Natural killer cell (primary cell): ENCODE data around the gene PLEKHH1. TPM values are rescaled to one million over a fixed set of nuclear protein-coding genes. Genes with fewer than 3 reads are reported as not detected.

ENCODE experiments used
- ATAC-seq, 3 donors: fragments of 150-1000 bp in 2 of 3; fragments of 200-7000 bp in 1 of 3; cut with Tn5 transposase; 1 replicate in 1 of 3; 2 replicates in 2 of 3; pipeline ENCODE4 v1.10.0; 2021; ENCODE audit warnings: mild to moderate bottlenecking in 2 of 3, moderate library complexity in 2 of 3
- DNase-seq, 2 donors: peaks; one replicate each; pipeline versions ENCODE4 v3.0.0 to v3.0.0-alpha.2; 2013 to 2021; ENCODE audit warnings: mixed read lengths in 1 of 2
- H3K27ac ChIP-seq: one replicate; pipeline ENCODE4 v1.5.1; 2013; ENCODE audit warnings: mild to moderate bottlenecking, low read length
- H3K27me3 ChIP-seq: one replicate; pipeline ENCODE4 v1.6.1; 2013; ENCODE audit warnings: low read length; ENCODE audit not compliant: control insufficient read depth, insufficient read depth
- H3K36me3 ChIP-seq: one replicate; pipeline ENCODE4 v1.6.1; 2013; ENCODE audit warnings: low read length; ENCODE audit not compliant: control insufficient read depth, insufficient read depth
- H3K4me1 ChIP-seq: one replicate; pipeline ENCODE4 v1.6.1; 2013; ENCODE audit warnings: low read length; ENCODE audit not compliant: control insufficient read depth, insufficient read depth
- H3K4me3 ChIP-seq: one replicate; pipeline ENCODE4 v1.5.1; 2013; ENCODE audit warnings: low read length
- H3K9me3 ChIP-seq: one replicate; pipeline ENCODE4 v1.6.1; 2013; ENCODE audit warnings: low read length; ENCODE audit not compliant: control insufficient read depth, insufficient read depth
- H3K27ac Mint-ChIP-seq, 2 donors: one replicate each; pipeline ENCODE4 v1.8.0; 2022; ENCODE audit warnings: mild to moderate bottlenecking in 2 of 2, mixed read lengths in 2 of 2, moderate library complexity in 1 of 2
- H3K27me3 Mint-ChIP-seq, 2 donors: one replicate each; pipeline ENCODE4 v1.8.0; 2022; ENCODE audit warnings: low read depth in 2 of 2, mixed read lengths in 2 of 2
- H3K36me3 Mint-ChIP-seq: one replicate; pipeline ENCODE4 v1.8.0; 2022; ENCODE audit warnings: mixed read lengths
- H3K4me1 Mint-ChIP-seq, 2 donors: one replicate each; pipeline ENCODE4 v1.8.0; 2022; ENCODE audit warnings: mixed read lengths in 2 of 2
- H3K4me3 Mint-ChIP-seq: one replicate; pipeline ENCODE4 v1.8.0; 2022; ENCODE audit warnings: mild to moderate bottlenecking, moderate library complexity, mixed read lengths
- H3K9me3 Mint-ChIP-seq, 2 donors: one replicate each; pipeline ENCODE4 v1.8.0; 2022; ENCODE audit warnings: mixed read lengths in 2 of 2
- WGBS: methylation state at CpG from one replicate; pipeline ENCODE4 v1.1.7; 2013; ENCODE audit warnings: missing lambda C conversion rate; ENCODE audit not compliant: insufficient coverage; 5-methylcytosine and 5-hydroxymethylcytosine counted together
- intact Hi-C: fragments of 100-400 bp; cut with micrococcal nuclease; formaldehyde crosslinking; loops from one replicate; pipeline ENCODE4 v1.14.2; 2022
- total RNA-seq, 4 donors: library from RNA; stranded (reverse); fragments of 120-200 nt in 1 of 4; gene quantifications; one replicate each; pipeline versions ENCODE4 v1.2.3 to v1.2.4, GENCODE V29; 2013 to 2022
- TF ChIP-seq, protein P1 (sequence below): fragments of 200-600 bp; IDR thresholded peaks from one replicate; pipeline ENCODE4 v1.8.0; 2022; ENCODE audit warnings: antibody characterized with exemption

PLEKHH1 gene
- total RNA-seq, 3 donors from 2014 or later (not counting 1 experiment from before 2014, with no cell fraction given) = not detected

DNA sequence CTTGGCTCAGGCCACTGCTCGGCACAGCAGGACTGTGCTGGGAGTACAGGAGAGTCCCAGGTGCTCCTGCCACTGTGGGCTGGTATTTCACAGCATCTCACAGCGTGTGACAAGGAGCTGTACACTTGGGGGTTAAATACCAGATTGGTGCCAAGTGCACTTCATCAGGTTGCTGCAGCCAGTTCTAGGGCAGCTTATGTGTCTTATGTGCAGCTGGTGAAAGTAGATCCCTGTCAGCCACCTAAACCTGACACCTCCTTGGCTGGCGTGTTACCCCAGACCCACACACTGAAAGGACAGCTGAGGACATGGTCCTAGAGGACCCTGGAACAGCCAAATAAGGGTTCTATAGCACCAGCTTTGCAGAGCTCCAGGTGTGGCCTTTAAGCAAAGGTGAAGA is 18.9 kb downstream of the PLEKHH1 start:
- no peaks in the 10 kb centered on the region for H3K36me3 ChIP-seq
- Mint-ChIP-seq H3K36me3 (no peaks in the 10 kb centered on the region), H3K4me3 (no peak overlapping the region), H3K9me3 (no peaks in the 10 kb centered on the region), H3K4me1 (no peaks in the 10 kb centered on the region), H3K27ac (no peak overlapping the region), H3K27me3 (peaks cover 8 to 10% of the 10 kb centered on the region in 2 donors)
- no peaks in the 10 kb centered on the region for H3K9me3 ChIP-seq
- ATAC-seq (no peak), DNase-seq (no peak)
- H3K27ac ChIP-seq = no peak overlapping the region
- no peak overlapping the region for H3K4me3 ChIP-seq
- no peaks in the 10 kb centered on the region for H3K27me3 ChIP-seq
- TF ChIP-seq, protein P1, sequence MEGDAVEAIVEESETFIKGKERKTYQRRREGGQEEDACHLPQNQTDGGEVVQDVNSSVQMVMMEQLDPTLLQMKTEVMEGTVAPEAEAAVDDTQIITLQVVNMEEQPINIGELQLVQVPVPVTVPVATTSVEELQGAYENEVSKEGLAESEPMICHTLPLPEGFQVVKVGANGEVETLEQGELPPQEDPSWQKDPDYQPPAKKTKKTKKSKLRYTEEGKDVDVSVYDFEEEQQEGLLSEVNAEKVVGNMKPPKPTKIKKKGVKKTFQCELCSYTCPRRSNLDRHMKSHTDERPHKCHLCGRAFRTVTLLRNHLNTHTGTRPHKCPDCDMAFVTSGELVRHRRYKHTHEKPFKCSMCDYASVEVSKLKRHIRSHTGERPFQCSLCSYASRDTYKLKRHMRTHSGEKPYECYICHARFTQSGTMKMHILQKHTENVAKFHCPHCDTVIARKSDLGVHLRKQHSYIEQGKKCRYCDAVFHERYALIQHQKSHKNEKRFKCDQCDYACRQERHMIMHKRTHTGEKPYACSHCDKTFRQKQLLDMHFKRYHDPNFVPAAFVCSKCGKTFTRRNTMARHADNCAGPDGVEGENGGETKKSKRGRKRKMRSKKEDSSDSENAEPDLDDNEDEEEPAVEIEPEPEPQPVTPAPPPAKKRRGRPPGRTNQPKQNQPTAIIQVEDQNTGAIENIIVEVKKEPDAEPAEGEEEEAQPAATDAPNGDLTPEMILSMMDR = no peak
- no peaks in the 10 kb centered on the region for H3K4me1 ChIP-seq
- 78% methylated on average over 3 of the region's 3 CpGs for WGBS
- intact Hi-C loops = no loop called here

DNA sequence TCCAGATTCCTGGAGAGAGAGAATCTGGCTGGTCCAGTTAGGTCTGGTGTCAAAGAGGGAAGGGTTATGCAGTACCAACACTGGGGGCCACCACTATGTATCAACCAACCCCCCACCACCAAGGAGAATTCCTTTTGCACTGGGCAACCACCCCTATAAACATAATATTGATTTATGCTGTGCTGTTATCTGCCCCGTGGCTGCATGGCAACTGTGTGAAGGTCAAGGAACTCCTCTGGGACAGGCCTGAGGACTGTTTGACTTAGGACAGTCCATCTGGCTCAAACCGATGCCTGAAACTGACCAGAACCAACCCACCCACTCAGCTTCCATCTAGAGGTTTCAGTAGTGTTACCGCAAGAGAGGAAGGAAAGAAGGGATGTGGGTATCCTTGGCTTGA is 20.5 kb downstream of the PLEKHH1 start:
- no peaks in the 10 kb centered on the region for H3K27me3 ChIP-seq
- ATAC-seq = no peak
- H3K27ac ChIP-seq = no peak overlapping the region
- intact Hi-C loops = no loop called here
- no peak overlapping the region for H3K27ac Mint-ChIP-seq
- no peaks in the 10 kb centered on the region for H3K9me3 ChIP-seq
- no peak overlapping the region for H3K4me3 Mint-ChIP-seq
- no peaks in the 10 kb centered on the region for H3K9me3 Mint-ChIP-seq
- TF ChIP-seq, protein P1 = no peak
- no peaks in the 10 kb centered on the region for H3K36me3 Mint-ChIP-seq
- no peaks in the 10 kb centered on the region for H3K4me1 ChIP-seq
- 83% methylated on average over 1 of the region's 3 CpGs for WGBS
- H3K4me3 ChIP-seq = no peak overlapping the region
- no peak for DNase-seq
- H3K36me3 ChIP-seq = no peaks in the 10 kb centered on the region
- no peaks in the 10 kb centered on the region for H3K4me1 Mint-ChIP-seq
- H3K27me3 Mint-ChIP-seq = peaks cover 5 to 13% of the 10 kb centered on the region in 2 donors

DNA sequence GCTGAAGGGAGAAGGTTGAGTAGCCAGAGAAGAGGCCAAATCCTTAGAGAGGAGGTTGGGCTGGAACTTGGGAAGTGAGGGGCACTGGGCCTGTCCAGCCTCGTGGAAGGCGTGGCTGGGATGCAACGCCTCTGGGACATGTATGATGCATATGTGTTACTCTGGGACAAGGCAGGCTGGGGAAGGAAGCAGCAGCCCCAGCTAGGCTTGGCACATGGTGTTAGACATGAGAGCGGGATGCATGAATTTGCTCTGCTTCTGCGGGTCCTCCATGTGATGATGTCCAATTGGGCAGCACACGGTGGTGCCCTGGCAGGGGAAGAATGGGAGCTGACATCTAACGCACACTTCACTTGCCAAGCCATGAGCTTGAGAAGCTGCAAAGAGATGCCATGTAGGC is 21.3 kb downstream of the PLEKHH1 start:
- Mint-ChIP-seq H3K4me1 (no peaks in the 10 kb centered on the region), H3K27ac (no peak overlapping the region), H3K27me3 (peaks cover 5 to 13% of the 10 kb centered on the region in 2 donors), H3K36me3 (no peaks in the 10 kb centered on the region), H3K9me3 (no peaks in the 10 kb centered on the region), H3K4me3 (no peak overlapping the region)
- H3K36me3 ChIP-seq = no peaks in the 10 kb centered on the region
- TF ChIP-seq, protein P1 = no peak
- intact Hi-C loops = no loop called here
- no peaks in the 10 kb centered on the region for H3K27me3 ChIP-seq
- no peaks in the 10 kb centered on the region for H3K4me1 ChIP-seq
- H3K27ac ChIP-seq = no peak overlapping the region
- DNase-seq = no peak
- no peak overlapping the region for H3K4me3 ChIP-seq
- ATAC-seq = no peak
- WGBS = 91% methylated on average over 7 of the region's 7 CpGs
- no peaks in the 10 kb centered on the region for H3K9me3 ChIP-seq

DNA sequence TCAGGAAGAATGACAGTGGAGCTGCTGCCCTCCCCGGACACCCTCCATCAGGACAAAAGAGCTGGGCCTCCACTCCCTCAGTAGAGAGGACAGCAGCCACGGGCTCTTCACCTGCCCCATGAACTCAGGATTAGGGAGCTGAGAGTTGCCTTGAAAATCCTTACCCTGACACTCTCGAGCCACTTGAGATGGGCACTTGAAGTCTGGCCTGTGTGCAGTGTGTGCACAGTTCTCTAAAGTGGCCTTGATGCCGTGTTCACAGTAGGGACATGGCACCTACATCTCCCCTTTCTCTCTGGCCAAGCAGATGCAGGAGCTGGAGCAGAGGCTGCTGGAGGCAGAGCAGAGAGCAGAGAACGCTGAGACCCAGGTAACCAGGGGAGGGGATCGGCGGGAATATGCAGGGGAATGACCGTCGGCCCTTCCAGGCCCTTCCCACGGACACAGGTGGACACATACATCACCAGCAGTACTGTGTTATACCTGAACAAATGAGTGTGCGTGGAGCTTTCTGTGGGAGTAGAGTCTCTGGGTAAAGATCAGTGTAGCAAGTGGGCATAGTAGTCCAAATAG is 22.5 kb downstream of the PLEKHH1 start:
- H3K36me3 Mint-ChIP-seq = no peaks in the 10 kb centered on the region
- DNase-seq (no peak), ATAC-seq (peak in 1 of 3 donors; percentile 11)
- H3K4me3 Mint-ChIP-seq = no peak overlapping the region
- Histone ChIP-seq H3K4me3 (no peak overlapping the region), H3K4me1 (no peaks in the 10 kb centered on the region), H3K27ac (no peak overlapping the region), H3K27me3 (no peaks in the 10 kb centered on the region), H3K9me3 (no peaks in the 10 kb centered on the region), H3K36me3 (no peaks in the 10 kb centered on the region)
- 75% methylated on average over 11 of the region's 11 CpGs for WGBS
- no peak overlapping the region for H3K27ac Mint-ChIP-seq
- H3K27me3 Mint-ChIP-seq = peaks cover 7 to 13% of the 10 kb centered on the region in 2 donors
- TF ChIP-seq, protein P1 = no peak
- H3K4me1 Mint-ChIP-seq = no peaks in the 10 kb centered on the region
- intact Hi-C loops = no loop called here
- H3K9me3 Mint-ChIP-seq = no peaks in the 10 kb centered on the region
